Colon (tissue), 2 donors: ENCODE results near the gene GJB4.
"Not testable (repeated sequence)": the region's sequence is repeated elsewhere in the genome, so short reads cannot be mapped to it uniquely, and the experiment has no call there.

Source experiments
- FAIRE-seq: peaks from 2 replicates; lab custom pipeline; 2012; peaks lifted over from hg19 to GRCh38; lab: Jason Lieb, UNC
- donor health status: control.
- donor health status: control.

Gene GJB4

DNA sequence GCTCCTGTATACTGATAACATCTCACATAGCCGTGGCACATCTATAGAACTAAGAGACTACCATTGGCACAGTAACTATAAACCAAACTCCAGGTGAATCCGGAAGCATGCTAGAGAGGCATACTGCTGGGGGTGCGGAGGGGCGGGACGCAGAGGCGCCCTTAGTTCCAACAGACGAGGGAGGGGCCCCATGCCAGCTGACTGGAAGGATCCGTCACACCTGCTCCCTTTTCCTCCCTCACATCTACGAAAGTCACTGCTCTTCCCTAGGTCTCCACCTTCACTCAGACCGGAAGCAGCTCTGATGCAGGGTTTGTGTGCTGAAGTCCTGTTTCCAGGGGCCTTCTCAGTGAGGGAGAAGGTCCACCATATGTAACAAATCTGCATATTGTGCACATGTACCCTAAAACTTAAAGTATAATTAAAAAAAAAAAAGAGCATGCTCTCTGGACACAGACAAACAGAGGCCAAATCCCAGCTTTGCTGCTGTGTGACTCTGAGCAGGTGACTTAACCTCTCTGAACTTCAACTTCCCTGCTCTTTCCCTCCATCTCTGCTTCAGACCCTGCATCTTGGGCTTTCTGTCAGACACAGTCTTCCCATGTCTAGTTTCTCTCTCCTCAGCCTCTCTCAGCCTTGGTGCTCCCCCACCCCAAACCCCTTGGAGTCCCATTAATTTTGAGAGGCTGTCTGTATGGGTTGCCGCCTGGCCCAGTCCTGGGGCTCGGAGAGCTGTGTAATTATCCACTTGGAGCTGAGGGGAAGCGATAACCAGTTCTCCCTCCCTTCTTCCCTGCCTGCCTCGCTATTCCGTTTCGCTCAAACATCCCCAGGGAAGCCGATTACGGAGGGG is 12.5 kb upstream of the GJB4 start:
- no peak for FAIRE-seq

DNA sequence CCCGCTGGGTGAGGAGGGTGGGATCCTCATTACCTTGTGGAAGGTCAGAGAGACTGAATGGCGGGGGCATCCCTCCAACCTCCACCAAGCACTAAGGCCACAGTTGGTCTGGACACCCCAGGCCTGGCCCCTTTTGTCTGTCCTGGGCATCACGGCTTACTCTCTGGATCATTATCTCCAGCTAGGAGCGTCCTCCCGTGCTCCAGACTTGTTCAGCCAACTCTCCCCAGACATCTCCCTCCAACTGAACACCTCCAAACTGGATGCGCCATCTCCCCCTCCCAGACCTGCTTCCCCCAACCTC is 11.9 kb upstream of the GJB4 start:
- no peak for FAIRE-seq

DNA sequence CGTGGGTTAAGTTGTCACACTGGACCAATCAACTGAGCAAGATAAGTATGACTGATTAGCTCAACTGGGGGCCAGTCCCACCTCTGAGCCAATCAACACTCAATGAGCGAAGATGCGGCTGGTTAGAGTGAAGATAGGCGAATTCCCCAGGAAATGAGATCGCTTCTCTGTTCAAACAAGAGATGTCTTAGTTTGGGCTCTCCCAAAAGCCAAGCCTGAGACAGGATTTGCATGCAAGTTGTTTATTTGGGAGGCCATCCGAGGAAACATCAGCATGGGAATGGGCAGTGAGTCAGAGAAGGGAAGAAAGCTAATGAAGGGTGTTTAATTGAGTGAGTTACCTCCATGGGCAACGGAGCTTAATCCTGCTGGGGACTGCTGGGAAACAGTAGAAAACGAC is 9.5 kb upstream of the GJB4 start:
- no peak for FAIRE-seq

DNA sequence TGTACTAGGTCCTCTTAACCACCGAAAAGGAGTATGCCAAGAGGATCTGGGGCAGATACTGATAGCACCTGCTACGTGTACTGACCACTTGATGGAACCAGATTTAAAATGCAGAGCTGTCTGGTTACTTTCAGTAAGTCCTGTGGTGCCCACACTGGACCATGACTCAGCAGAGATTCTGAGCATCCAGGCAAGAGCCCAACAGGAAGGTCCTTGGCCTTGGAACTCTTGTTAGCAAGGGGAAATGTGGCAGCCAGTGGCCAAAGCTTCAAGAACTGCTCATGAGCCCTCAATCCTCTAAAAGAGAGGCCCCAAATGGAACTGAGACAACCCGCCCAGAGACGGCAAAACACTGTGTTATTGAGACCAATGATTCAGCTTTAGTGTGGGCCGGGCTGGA is 8.9 kb upstream of the GJB4 start:
- no peak for FAIRE-seq

- no peak for FAIRE-seq
Observed at GRCh38 chr1:34753163-34753562, 6.4 kb upstream of the GJB4 start.

DNA sequence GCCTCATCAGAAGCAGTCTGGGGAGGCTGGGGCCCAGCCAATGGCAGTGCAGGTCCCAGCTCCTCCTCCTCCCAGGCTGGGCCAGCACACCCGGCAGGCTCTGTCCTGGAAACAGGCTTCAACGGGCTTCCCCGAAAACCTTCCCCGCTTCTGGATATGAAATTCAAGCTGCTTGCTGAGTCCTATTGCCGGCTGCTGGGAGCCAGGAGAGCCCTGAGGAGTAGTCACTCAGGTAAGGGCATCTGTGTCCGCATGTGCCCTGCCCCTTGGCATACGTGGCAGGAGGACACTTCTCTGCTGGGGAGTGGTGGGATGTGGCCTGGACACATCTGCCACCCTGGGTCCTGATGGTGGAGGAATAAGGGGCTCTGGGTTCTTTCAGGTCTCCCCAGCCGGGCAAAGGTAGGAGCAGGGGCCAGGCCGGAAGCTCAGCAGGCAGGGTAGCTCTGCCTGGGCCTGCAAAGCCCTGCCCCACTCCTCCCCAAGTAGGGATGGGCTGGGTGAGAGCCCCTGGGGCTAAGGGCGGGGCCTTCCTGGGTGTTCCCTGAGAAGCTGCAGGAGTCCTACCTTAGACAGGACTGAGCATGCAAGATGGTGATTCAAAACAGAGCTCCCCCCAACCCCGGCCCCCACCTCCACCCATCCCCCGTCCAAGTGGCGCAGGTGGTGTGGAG is 4.4 kb upstream of the GJB4 start, which contains the start of gene GJB5:
Gene GJB5, plus strand, starts transcription at position 84 of the 674 bp plus-strand sequence. CDS start 2,284 bp downstream, outside the sequence.
- no peak for FAIRE-seq

DNA sequence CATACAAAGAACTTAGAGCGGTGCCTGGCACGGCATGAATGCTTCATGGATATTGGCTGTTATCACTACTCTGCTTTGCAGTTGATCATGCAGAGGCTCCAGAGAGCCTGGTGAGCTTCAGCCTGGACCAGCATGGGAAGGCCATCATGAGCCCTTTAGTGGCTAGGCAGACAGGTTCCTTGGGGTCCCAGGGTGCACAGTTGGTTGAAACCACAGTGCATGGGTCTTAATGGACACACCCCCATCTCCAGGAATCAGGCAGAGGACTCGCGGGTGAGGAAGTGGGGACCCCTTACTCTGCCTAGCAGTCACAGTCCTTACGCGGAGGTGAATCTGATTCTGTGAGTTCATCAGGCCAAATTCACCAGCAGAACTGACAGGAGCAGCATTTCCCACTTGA is 3.6 kb upstream of the GJB4 start:
- no peak for FAIRE-seq

DNA sequence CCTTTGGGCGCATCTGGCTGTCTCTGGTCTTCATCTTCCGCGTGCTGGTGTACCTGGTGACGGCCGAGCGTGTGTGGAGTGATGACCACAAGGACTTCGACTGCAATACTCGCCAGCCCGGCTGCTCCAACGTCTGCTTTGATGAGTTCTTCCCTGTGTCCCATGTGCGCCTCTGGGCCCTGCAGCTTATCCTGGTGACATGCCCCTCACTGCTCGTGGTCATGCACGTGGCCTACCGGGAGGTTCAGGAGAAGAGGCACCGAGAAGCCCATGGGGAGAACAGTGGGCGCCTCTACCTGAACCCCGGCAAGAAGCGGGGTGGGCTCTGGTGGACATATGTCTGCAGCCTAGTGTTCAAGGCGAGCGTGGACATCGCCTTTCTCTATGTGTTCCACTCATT is 2.2 kb upstream of the GJB4 start:
- no peak for FAIRE-seq

DNA sequence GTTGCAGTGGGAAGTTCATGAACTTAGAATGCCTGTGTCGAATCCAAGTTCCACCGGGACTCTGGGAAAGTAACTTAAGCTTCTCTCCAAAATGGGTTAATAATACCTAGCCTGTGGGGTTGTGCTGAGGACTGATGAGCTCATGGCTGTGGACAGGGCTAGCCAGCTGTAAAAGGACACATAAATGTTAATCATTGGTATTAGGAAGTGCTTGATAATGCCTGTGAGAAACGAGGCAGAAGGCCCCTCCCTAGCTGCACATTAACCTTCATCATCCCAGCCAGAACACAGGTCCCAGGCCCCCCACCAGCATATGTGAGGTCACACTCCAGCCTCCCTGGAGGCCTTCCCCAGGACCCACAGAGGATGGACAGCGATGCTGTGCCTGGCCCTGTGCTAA is 789 bp upstream of the GJB4 start:
- FAIRE-seq: no peak

- FAIRE-seq: no peak
Observed at GRCh38 chr1:34761176-34761761, 1.7 kb downstream of the GJB4 start.

GRCh38 chr1:34761776-34762307 is 2.3 kb downstream of the GJB4 start:
- no peak for FAIRE-seq

- no peak for FAIRE-seq
Observed at GRCh38 chr1:34762474-34763141, 3.1 kb downstream of the GJB4 start.

DNA sequence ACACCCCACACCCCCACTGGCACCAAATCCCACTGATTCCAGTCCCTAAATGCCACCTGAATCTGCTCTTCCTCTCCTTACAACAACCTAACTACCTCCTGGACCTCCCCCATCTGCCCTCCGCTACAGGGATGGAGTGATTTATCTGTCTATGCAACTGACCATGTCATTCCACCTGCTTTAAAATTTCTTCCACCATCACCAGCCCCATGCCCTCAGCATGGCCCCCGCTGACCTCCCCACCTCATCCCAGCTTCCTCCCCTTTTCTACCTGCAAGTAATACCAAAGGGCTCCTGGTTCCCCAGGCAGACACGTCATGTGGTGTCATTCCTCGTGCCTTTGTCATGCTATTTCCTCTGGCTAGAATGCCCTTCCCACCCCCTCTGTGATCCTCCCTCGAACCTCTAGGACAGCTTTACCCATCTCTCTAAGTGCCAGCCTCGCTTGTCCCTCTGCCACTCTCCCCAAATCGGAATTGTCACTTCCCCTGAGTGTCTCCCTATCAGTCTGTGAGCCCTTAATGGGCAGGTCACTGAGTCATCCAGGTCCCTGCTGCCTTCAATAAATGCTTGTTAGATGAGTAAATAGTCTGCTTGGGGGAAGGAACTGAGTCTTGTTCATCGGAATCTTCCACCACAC is 3.7 kb downstream of the GJB4 start:
- FAIRE-seq: no peak

DNA sequence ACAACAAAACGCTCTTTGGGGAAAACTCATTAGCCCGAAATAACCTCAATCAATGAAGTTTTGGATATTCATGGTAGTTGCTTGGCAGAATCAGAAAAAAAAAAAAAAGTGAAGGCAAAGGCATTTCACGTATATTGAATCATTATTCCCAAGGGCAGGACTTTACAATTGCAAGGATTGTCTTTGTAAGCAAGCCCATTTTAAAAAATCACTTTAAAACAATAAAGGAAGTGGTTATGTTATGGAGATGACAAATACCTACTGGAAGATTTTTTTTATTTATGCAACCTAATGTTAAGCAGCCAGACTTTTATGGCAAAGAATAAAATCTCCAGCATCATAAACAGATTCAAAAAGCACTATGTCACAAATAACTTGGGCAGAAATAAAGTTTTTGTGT is 9.3 kb downstream of the GJB4 start:
- no peak for FAIRE-seq

DNA sequence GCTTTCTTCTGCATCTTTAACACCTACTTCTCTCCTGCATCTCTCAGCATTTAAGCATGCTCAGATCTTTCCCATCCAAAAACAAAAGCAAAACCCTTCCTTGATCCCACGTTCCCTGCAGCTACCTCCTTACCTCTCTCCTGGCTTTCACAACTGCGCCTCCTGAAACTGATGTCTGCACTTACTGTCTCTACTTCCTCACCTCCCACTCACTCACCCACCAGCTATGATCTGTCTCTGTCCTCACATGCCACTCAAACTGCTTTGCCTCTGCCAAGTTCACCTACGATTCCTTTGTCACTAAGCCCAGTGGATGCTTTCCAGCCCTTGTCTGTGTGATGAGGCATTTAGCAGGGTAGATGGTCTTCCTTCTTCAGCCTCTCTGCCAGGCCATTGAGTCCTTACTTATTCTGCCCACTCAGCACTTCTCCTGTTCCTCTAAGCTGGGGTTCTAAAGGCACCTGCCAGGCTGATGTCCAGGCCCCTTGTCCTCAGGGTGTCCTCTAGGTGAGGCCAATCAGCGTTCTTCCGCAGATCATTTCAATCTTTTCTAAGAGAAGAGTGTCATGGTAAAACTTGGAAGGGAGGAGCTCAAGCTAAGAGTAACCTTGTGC is 11.5 kb downstream of the GJB4 start:
- FAIRE-seq: no peak

DNA sequence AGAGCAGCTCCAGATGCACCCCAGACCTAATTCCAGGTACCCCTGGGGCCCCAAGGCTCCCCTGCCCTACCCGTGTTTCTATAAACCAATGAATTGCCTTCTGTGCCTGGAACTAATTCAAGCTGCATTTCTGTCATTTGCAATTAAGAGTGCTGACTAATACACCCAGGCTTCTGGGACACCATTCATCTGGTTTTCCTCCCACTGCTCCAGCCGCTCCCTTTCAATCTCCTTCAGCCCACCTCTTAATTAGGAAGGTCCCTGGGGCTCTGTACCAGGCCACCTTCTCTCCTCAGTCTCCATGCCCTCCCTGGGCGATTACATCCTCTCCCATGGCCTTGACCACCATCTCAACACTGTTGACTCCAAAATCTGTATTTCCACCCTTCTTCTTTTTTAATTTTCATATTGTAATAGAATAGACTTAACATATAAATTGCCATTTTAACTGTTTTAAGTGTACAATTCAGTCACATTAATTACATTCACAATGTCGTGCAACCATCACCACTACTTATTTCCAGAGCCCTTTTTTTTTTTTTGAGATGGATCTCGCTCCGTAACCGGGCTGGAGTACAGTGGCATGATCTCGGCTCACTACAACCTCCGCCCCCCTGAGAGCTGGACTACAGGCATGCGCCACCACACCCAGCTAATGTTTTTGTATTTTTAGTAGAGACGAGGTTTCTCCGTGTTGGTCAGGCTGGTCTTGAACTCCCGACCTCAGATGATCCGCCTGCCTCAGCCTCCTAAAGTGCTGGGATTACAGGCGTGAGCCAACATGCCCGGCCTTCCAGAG is 12.2 kb downstream of the GJB4 start:
- FAIRE-seq: no peak

DNA sequence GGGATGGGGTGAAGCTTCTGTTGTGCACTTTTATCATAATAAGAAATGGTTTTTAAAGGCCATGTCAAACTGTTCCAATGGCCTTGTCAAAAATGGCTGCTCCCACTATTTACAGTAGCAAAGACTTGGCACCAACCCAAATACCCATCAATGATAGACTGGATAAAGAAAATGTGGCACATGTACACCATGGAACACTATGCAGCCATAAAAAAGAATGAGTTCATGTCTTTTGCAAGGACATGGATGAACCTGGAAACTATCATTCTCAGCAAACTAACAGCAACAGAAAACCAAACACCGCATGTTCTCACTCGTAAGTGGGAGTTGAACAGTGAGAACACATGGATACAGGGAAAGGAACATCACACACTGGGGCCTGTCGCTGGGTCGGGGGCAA is 13.6 kb downstream of the GJB4 start:
- FAIRE-seq: not testable (repeated sequence)

- FAIRE-seq: no peak
Observed at GRCh38 chr1:34774957-34775356, 15.4 kb downstream of the GJB4 start.

DNA sequence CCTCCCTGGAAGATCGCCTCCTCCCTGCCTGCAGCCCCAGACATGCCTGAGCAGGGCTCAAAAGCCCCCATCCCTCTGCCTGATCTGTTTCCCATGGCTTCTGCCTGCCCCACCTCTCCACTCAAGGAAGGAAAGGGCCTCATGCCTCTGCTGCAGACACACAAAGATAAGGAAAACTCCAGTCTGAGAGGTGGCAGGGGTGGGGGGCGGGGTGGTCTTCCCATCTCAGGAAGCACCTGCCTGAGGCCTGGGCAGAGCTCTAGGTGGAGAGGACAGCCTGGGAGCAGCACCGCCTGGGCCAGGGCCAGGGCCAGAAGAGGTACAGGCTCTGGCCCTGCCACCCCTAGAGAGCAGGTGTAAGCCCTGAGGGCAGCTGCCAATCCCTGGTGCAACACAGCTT is 17.4 kb downstream of the GJB4 start:
- no peak for FAIRE-seq

DNA sequence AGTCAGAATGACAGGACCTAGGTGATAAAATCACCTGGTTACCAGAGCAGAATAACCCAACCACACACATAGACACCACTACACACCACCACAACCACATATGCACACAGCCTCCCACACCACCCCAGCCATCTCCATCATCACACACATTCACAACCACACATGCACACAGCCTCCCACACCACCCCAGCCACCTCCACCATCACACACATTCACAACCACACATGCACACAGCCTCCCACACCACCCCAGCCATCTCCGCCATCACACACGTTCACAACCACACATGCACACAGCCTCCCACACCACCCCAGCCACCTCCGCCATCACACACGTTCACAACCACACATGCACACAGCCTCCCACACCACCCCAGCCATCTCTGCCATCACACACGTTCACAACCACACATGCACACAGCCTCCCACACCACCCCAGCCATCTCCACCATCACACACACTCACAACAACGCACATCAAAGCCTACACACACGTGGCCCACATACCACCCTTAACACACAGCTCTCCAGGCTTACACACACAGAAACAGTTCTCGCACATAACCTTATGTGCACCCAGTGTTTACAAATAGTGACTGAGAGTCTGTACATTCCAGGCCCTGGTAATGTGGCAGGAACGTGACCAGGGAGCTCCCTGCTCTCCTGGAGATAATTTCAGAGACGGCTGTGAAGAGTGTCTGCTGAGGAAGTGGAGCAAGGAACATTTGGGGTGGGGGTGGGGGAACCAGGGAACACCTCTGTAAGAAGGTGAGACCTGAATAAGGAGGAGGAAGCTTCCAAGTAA is 18.2 kb downstream of the GJB4 start:
- FAIRE-seq: no peak
